Loucy (cell line): ENCODE data around the gene LMX1B.

Experiments used
- H2AFZ ChIP-seq: fragments of 200-600 bp; sonication (generic); 2 replicates; pipeline ENCODE4 v1.6.0; 2016; ENCODE audit warnings: antibody characterized with exemption, mild to moderate bottlenecking, low read length, moderate library complexity
- H3F3A ChIP-seq: fragments of 200-600 bp; 2 replicates; pipeline ENCODE4 v1.6.0; 2016; ENCODE audit warnings: antibody characterized with exemption, low read depth, mild to moderate bottlenecking
- H3K27me3 ChIP-seq: fragments of 200-600 bp; sonication (generic); 2 replicates; pipeline ENCODE4 v1.6.1; 2014; ENCODE audit warnings: low read length, mild to moderate bottlenecking; ENCODE audit not compliant: insufficient read depth, poor library complexity, severe bottlenecking
- H3K36me3 ChIP-seq: fragments of 200-600 bp; sonication (generic); 2 replicates; pipeline ENCODE4 v1.6.1; 2016; ENCODE audit warnings: low read length; ENCODE audit not compliant: insufficient read depth
- H3K4me1 ChIP-seq: fragments of 200-600 bp; sonication (generic); 2 replicates; pipeline ENCODE4 v1.5.1; 2014; ENCODE audit warnings: low read length, mild to moderate bottlenecking; ENCODE audit not compliant: insufficient read depth, poor library complexity, severe bottlenecking
- H3K4me2 ChIP-seq: fragments of 200-600 bp; sonication (generic); 2 replicates; pipeline ENCODE4 v1.6.0; 2014; ENCODE audit warnings: antibody characterized with exemption, low read length, low read depth, mild to moderate bottlenecking; ENCODE audit not compliant: poor library complexity, severe bottlenecking
- H3K4me3 ChIP-seq: fragments of 200-600 bp; sonication (generic); 2 replicates; pipeline ENCODE4 v1.5.1; 2014; ENCODE audit warnings: low read length, mild to moderate bottlenecking, mixed read lengths; ENCODE audit not compliant: poor library complexity, severe bottlenecking
- H3K79me2 ChIP-seq: fragments of 200-600 bp; sonication (generic); 2 replicates; pipeline ENCODE4 v1.6.1; 2014; ENCODE audit warnings: low read length; ENCODE audit not compliant: insufficient read depth
- H3K9ac ChIP-seq: fragments of 200-600 bp; sonication (generic); 2 replicates; pipeline ENCODE4 v1.6.0; 2014; ENCODE audit warnings: mild to moderate bottlenecking, low read depth, low read length, moderate library complexity; ENCODE audit not compliant: poor library complexity, severe bottlenecking
- H3K9me2 ChIP-seq: fragments of 200-600 bp; sonication (generic); replicated peaks from 2 replicates; pipeline ENCODE4 v1.6.1; 2016; ENCODE audit warnings: low read depth, low read length, mixed read lengths
- H3K9me3 ChIP-seq: fragments of 200-600 bp; sonication (generic); 2 replicates; pipeline ENCODE4 v1.6.1; 2014; ENCODE audit warnings: mild to moderate bottlenecking, antibody characterized with exemption, low read length, low read depth; ENCODE audit not compliant: insufficient read depth
- H4K20me1 ChIP-seq: fragments of 200-600 bp; sonication (generic); 2 replicates; pipeline ENCODE4 v1.6.0; 2014; ENCODE audit warnings: antibody characterized with exemption, low read length, mild to moderate bottlenecking; ENCODE audit not compliant: insufficient read depth, poor library complexity, severe bottlenecking
- EZH2phosphoT487 ChIP-seq: fragments of 200-600 bp; IDR thresholded peaks from 2 replicates; pipeline ENCODE4 v1.6.1; 2018; ENCODE audit warnings: antibody characterized with exemption, mild to moderate bottlenecking, moderate library complexity, borderline replicate concordance
- TF ChIP-seq, protein P1 (sequence below): fragments of 200-600 bp; sonication (generic); conservative IDR thresholded peaks from 2 replicates; pipeline ENCODE4 v1.5.1; 2014; ENCODE audit warnings: mild to moderate bottlenecking, antibody characterized with exemption, low read length

The LMX1B gene

GRCh38 chr9:126675147-126675467, 61.4 kb downstream of the LMX1B start:
- Histone ChIP-seq H3K4me2 (no peak overlapping the region), H3K36me3 (no peaks in the 10 kb centered on the region), H3K9ac (no peak overlapping the region), H3K4me3 (no peak overlapping the region), H3K9me2 (no peaks in the 10 kb centered on the region), H3K9me3 (no peaks in the 10 kb centered on the region), H4K20me1 (no peaks in the 10 kb centered on the region), H2AFZ (no peak overlapping the region), H3K79me2 (no peaks in the 10 kb centered on the region), H3K4me1 (no peaks in the 10 kb centered on the region), H3K27me3 (no peaks in the 10 kb centered on the region), H3F3A (no peaks in the 10 kb centered on the region)
- TF ChIP-seq, protein P1, sequence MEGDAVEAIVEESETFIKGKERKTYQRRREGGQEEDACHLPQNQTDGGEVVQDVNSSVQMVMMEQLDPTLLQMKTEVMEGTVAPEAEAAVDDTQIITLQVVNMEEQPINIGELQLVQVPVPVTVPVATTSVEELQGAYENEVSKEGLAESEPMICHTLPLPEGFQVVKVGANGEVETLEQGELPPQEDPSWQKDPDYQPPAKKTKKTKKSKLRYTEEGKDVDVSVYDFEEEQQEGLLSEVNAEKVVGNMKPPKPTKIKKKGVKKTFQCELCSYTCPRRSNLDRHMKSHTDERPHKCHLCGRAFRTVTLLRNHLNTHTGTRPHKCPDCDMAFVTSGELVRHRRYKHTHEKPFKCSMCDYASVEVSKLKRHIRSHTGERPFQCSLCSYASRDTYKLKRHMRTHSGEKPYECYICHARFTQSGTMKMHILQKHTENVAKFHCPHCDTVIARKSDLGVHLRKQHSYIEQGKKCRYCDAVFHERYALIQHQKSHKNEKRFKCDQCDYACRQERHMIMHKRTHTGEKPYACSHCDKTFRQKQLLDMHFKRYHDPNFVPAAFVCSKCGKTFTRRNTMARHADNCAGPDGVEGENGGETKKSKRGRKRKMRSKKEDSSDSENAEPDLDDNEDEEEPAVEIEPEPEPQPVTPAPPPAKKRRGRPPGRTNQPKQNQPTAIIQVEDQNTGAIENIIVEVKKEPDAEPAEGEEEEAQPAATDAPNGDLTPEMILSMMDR = no peak
- TF ChIP-seq EZH2phosphoT487 = no peak

DNA sequence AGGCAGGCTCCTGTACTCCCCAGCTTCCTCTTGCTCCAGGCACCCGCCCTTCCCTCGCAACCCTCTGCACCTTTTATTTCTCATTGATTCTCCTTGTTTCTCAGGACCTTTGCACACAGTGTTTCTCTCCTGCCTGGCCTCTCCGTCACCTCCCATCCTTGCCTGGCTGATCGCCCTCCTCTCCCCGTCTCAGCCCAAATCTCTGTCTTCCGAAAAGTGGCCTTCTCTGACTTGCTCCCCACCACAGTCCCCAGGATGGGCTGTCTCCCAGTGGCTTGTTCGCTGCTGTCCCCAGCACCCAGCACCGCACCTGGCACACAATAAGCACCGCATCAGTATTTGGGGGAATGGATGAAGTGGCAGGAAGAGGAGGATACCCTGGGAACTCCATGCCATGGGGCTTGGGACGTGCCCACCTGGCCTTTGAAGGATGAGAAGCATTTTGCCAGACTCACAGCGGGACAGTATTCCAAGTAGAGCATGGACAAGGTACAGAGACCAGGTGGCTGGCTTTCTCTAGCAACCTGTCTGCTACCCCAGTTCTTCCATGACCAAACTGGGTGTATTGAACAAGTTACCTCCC, 62.5 kb downstream of the LMX1B start:
- Histone ChIP-seq H4K20me1 (no peaks in the 10 kb centered on the region), H3K9ac (no peak overlapping the region), H3K36me3 (no peaks in the 10 kb centered on the region), H2AFZ (no peak overlapping the region), H3K4me2 (no peak overlapping the region), H3K27me3 (no peaks in the 10 kb centered on the region), H3K9me2 (no peaks in the 10 kb centered on the region), H3K4me3 (no peak overlapping the region), H3F3A (no peaks in the 10 kb centered on the region), H3K79me2 (no peaks in the 10 kb centered on the region), H3K9me3 (no peaks in the 10 kb centered on the region), H3K4me1 (no peaks in the 10 kb centered on the region)
- no peak for TF ChIP-seq EZH2phosphoT487
- TF ChIP-seq, protein P1 = no peak

DNA sequence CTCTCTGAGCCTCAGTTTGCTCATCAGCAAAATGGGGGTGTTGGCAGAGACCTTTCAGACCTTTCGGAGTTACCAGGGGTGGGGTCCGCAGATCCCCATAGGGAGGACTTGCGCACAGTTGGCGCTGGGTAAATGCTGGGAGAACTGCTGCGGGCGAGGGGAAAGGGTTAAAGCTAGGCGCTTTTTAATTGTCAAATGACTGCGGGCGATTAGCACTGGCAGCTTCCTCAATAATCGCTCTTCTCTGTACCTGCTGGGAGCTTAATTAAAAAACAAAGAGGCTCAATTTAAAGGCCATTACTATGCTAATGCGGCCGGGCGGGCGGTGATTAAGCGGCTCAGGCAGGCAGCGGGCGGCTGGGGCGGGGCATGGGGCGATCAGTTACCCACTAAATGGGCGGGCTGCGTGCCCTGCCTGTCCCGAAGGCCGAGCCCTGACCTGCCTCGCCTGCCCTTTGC, 63.0 kb downstream of the LMX1B start:
- no peak overlapping the region for H3K9ac ChIP-seq
- H3K4me3 ChIP-seq = no peak overlapping the region
- no peaks in the 10 kb centered on the region for H3K4me1 ChIP-seq
- H3K27me3 ChIP-seq = no peaks in the 10 kb centered on the region
- H3K79me2 ChIP-seq = no peaks in the 10 kb centered on the region
- H3K36me3 ChIP-seq = no peaks in the 10 kb centered on the region
- no peaks in the 10 kb centered on the region for H4K20me1 ChIP-seq
- no peak overlapping the region for H3K4me2 ChIP-seq
- no peaks in the 10 kb centered on the region for H3K9me3 ChIP-seq
- TF ChIP-seq EZH2phosphoT487 = no peak
- TF ChIP-seq, protein P1 = no peak
- no peaks in the 10 kb centered on the region for H3F3A ChIP-seq
- H2AFZ ChIP-seq = no peak overlapping the region
- H3K9me2 ChIP-seq = no peaks in the 10 kb centered on the region
